ENCODE results near the gene AHDC1.
"Not testable (repeated sequence)": the region's sequence is repeated elsewhere in the genome, so short reads cannot be mapped to it uniquely, and the experiment has no call there.

The AHDC1 gene

GRCh38 chr1:27549807-27550408, 54.0 kb downstream of the AHDC1 start:
- DNase-seq (ENCODE audit: low spot score), result no peak

- no peak for DNase-seq (ENCODE audit: low spot score)
These were observed 54.9 kb downstream of the AHDC1 start for GRCh38 chr1:27548858-27549719.

- no peak for DNase-seq (ENCODE audit: low spot score)
These were observed 55.6 kb downstream of the AHDC1 start for GRCh38 chr1:27548136-27548853.

GRCh38 chr1:27547220-27548116, 56.5 kb downstream of the AHDC1 start:
- no peak for DNase-seq (ENCODE audit: low spot score)

DNA sequence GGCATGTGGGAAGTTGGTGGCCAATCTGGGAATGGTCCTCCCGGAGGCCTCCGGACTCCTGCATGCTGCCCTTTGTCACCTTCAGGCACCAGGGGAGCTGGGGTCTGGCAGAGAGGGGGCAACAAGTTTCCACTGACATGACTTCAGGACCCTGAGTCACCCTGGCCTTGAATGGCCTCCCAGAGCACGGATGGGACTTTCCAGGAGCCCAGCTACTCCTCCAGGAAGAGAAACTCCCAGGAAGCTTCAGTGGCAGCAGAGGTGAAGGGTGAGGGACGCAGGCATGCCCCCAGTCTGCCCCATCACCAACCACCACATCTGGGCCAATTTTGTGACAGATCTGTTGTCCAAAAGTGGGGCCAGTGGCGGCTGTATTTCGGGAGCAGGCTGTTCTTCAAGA, 58.1 kb downstream of the AHDC1 start:
- DNase-seq (ENCODE audit: low spot score), result no peak

DNA sequence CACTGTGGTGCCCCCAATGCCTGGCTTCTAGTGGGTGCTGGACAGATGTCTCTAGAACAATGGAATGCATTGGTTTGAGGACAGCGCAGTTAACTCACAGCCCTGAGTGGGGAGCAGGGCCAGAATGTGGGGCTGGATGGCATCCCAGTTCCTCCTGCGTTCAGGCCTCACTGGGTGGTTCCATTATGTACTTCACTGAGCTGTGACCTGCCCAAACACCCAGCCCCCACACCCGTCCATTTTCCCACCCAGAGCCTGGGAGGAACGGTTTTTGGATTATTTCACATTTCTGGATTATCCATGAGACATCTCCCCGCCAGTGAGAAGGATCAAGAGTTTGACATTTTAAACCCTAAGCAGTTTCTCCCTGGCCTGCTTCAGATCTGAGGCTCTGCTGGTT, 58.7 kb downstream of the AHDC1 start:
- DNase-seq (ENCODE audit: low spot score), result no peak

- no peak for DNase-seq (ENCODE audit: low spot score)
These were observed 59.1 kb downstream of the AHDC1 start for GRCh38 chr1:27544834-27545233.

- no peak for DNase-seq (ENCODE audit: low spot score)
These were observed 60.7 kb downstream of the AHDC1 start for GRCh38 chr1:27543284-27543683.

GRCh38 chr1:27542463-27543273, 61.3 kb downstream of the AHDC1 start:
- no peak for DNase-seq (ENCODE audit: low spot score)

DNA sequence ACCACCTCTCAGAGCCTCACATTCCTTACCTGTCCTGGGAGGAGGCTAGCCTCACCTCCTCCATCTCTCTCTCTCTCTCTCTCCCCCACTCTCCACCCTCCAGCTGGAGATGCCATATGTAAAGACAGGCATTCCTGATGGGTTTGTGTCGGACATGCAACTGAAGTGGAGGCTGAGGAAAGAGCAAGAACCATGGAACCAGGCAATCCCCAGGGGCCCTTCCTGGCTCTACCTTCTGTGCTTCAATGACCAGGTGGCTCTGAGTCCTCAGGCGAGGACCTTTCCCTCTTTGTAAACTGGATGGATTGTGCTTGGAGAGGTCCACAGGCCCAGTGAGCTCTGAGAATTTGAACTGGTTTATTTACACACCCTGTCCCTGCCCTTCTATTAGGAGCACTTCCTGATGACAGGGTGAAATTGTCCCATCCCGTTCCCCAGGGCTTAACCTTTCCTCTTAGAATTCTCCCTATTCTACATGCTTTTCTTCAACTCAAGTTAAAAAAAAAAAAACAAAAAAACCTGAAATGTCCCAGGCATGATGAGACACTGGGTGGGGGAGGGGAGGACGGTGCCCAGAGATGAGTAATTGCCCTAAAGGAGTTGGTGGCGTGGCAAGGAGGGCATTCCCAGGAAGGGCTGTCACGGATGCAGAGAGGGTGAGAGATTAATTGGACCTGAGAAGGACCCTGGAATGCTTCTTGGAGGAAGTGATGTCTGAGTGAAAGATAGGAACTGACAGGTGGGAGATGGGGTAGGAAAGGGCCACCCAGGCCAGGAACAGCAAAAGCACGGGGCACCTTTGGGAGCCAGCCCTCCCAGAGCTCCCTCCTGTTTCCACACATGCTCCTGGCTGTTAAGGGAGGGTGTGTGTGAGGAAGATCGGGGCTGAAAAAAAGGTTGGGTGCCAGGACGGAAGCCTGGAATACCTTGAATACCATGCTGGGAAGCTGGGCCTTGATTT, 63.8 kb downstream of the AHDC1 start:
- no peak for DNase-seq (ENCODE audit: low spot score)

- no peak for DNase-seq (ENCODE audit: low spot score)
These were observed 65.2 kb downstream of the AHDC1 start for GRCh38 chr1:27538793-27539192.

- DNase-seq (ENCODE audit: low spot score), result not testable (repeated sequence)
These were observed 65.7 kb downstream of the AHDC1 start for GRCh38 chr1:27538305-27538676.

DNA sequence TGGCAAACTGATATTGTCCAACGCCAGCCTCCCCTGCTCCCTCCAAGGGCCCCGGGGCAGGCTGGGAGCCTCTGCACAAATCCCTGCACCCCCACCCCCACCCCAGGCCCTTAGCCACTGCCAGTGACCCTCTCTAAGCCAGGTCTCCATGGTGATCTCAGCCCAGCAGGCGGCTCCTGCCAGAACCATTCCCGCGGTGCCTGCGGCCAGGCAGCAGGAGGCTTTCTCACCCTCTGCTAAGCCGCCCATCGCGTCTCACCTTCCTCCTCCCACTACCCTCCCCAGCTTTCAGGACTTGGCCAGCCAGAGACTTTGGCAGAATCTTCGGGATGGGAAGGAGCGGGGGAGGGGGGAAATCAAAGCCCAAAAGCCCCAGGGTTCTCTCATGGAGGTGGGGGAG, 67.2 kb downstream of the AHDC1 start:
- DNase-seq (ENCODE audit: low spot score), result peak; percentile 71

GRCh38 chr1:27536010-27536757, 67.8 kb downstream of the AHDC1 start:
- peak; percentile 40 for DNase-seq (ENCODE audit: low spot score)

GRCh38 chr1:27535386-27535785, 68.6 kb downstream of the AHDC1 start:
- no peak for DNase-seq (ENCODE audit: low spot score)

- DNase-seq (ENCODE audit: low spot score), result no peak
These were observed 71.8 kb downstream of the AHDC1 start for GRCh38 chr1:27531959-27532685.

DNA sequence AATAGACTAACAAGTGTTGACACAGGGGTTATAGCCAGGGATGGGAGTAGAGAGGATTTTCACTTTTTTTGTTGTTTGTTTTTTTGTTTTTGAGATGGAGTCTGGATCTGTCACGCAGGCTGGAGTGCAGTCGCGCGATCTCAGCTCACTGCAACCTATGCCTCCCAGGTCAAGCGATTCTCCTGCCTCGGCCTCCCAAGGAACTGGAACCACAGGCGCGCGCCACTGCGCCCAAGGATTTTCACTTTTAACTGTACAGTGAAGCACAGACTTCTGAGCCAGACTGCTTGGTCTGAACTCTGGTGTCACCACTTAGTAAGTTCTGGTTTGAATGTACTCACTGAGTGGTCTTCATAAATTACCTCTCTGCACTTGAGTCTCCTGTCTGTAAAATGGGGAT, 73.8 kb downstream of the AHDC1 start:
- DNase-seq (ENCODE audit: low spot score), result no peak

DNA sequence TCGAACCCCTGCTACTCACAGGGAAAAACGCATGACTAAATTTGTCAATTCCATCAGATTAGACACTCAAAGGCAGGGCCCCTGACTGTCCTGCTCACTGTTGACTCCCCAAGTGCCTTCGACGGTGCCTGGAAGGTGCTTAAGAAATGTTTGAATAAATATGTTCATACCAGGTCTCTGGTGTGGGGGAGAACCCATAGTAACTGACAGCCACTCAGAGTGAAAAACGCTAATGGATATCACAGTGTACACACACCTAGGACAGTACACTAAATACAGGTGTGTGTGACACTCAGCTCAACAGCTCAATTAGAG, 74.3 kb downstream of the AHDC1 start:
- DNase-seq (ENCODE audit: low spot score), result no peak

Data from putamen (tissue), 1 donor.